HG02885 (cell line): ENCODE results near the gene MYO5A.
A peak's percentile ranks its signal among the peaks of the same experiment; 100 is the strongest.
"Not testable (repeated sequence)": the region's sequence is repeated elsewhere in the genome, so short reads cannot be mapped to it uniquely, and the experiment has no call there.

Experiments used
- ATAC-seq: cut with Tn5 transposase; IDR thresholded peaks from one replicate; pipeline ENCODE4 v1.9.1; 2021; ENCODE audit warnings: mild to moderate bottlenecking; ENCODE audit not compliant: unreplicated experiment, poor library complexity

Gene MYO5A

GRCh38 chr15:52466716-52467115 lies 62.0 kb downstream of the MYO5A start:
- ATAC-seq, result no peak

GRCh38 chr15:52466134-52466701 lies 62.5 kb downstream of the MYO5A start:
- peak; percentile 96 for ATAC-seq

GRCh38 chr15:52464478-52464877 lies 64.2 kb downstream of the MYO5A start:
- peak; percentile 53 for ATAC-seq

- ATAC-seq, result no peak
These were observed 64.6 kb downstream of the MYO5A start for GRCh38 chr15:52464040-52464439.

- no peak for ATAC-seq
These were observed 65.0 kb downstream of the MYO5A start for GRCh38 chr15:52463638-52464037.

- ATAC-seq, result no peak
These were observed 65.8 kb downstream of the MYO5A start for GRCh38 chr15:52462806-52463360.

- ATAC-seq, result not testable (repeated sequence)
These were observed 69.0 kb downstream of the MYO5A start for GRCh38 chr15:52459701-52460100.

GRCh38 chr15:52459265-52459664 lies 69.4 kb downstream of the MYO5A start:
- ATAC-seq, result not testable (repeated sequence)

GRCh38 chr15:52448011-52448890 lies 80.4 kb downstream of the MYO5A start:
- ATAC-seq, result no peak

GRCh38 chr15:52445954-52446353 lies 82.7 kb downstream of the MYO5A start:
- ATAC-seq, result no peak

GRCh38 chr15:52445553-52445952 lies 83.1 kb downstream of the MYO5A start:
- no peak for ATAC-seq

- not testable (repeated sequence) for ATAC-seq
These were observed 85.5 kb downstream of the MYO5A start for GRCh38 chr15:52443205-52443604.

GRCh38 chr15:52441841-52442240 lies 86.8 kb downstream of the MYO5A start:
- no peak for ATAC-seq

- ATAC-seq, result no peak
These were observed 87.7 kb downstream of the MYO5A start for GRCh38 chr15:52440946-52441345.

- ATAC-seq, result no peak
These were observed 88.3 kb downstream of the MYO5A start for GRCh38 chr15:52440414-52440813.

GRCh38 chr15:52439470-52439869 lies 89.2 kb downstream of the MYO5A start:
- no peak for ATAC-seq

GRCh38 chr15:52439042-52439441 lies 89.6 kb downstream of the MYO5A start:
- not testable (repeated sequence) for ATAC-seq

GRCh38 chr15:52438047-52438446 lies 90.6 kb downstream of the MYO5A start:
- ATAC-seq, result no peak

- ATAC-seq, result no peak
These were observed 91.0 kb downstream of the MYO5A start for GRCh38 chr15:52437646-52438045.

- no peak for ATAC-seq
These were observed 91.7 kb downstream of the MYO5A start for GRCh38 chr15:52436981-52437380.

- no peak for ATAC-seq
These were observed 93.8 kb downstream of the MYO5A start for GRCh38 chr15:52434885-52435284.
